ENCODE results near the gene OR51L1.

DNA sequence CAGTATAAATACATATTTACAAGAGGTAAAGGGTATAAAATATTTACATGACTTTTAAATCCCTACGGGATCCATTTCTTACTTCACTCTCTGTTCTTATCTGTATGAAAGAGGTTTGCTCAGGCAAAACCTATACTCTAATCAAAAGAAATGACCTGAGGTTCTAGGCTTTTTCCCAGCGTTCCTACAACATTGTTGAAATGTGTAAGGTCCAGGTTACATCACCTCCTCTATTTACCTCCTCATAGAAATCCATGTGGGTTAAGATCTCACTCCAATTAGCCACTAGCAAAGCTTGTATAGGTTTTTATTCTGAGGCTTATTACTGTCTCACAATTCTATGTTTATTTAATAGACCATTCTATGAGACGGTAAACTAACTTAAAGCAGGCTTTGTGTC is 12.0 kb upstream of the OR51L1 start:
- TF ChIP-seq YY1 (IDR thresholded peaks at IDR 0.05; ENCODE audit: low read depth, low read length) (no peak), EP300 (IDR thresholded peaks at IDR 0.05; ENCODE audit: borderline replicate concordance in 1 of 2, low read depth in 2 of 2, low read length in 2 of 2) (no peak), JUND (IDR thresholded peaks at IDR 0.05; ENCODE audit: low read length) (no peak), NRF1 (IDR thresholded peaks at IDR 0.05; ENCODE audit: low read depth, low read length) (no peak), EGR1 (IDR thresholded peaks at IDR 0.05; ENCODE audit: borderline replicate concordance, low read depth, low read length) (no peak), EZH2 (IDR thresholded peaks at IDR 0.05; ENCODE audit: low read depth, low read length, severe bottlenecking) (no peak), NANOG (IDR thresholded peaks at IDR 0.05; ENCODE audit: insufficient read depth, low read depth, low read length, poor library complexity, severe bottlenecking) (no peak)
- TF ChIP-seq, protein P1, sequence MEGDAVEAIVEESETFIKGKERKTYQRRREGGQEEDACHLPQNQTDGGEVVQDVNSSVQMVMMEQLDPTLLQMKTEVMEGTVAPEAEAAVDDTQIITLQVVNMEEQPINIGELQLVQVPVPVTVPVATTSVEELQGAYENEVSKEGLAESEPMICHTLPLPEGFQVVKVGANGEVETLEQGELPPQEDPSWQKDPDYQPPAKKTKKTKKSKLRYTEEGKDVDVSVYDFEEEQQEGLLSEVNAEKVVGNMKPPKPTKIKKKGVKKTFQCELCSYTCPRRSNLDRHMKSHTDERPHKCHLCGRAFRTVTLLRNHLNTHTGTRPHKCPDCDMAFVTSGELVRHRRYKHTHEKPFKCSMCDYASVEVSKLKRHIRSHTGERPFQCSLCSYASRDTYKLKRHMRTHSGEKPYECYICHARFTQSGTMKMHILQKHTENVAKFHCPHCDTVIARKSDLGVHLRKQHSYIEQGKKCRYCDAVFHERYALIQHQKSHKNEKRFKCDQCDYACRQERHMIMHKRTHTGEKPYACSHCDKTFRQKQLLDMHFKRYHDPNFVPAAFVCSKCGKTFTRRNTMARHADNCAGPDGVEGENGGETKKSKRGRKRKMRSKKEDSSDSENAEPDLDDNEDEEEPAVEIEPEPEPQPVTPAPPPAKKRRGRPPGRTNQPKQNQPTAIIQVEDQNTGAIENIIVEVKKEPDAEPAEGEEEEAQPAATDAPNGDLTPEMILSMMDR (IDR thresholded peaks at IDR 0.05; ENCODE audit: control extremely low read depth in 1 of 3, insufficient read depth in 1 of 3, low read depth in 1 of 3, low read length in 3 of 3): no peak
